Measurements from ENCODE around the gene PRRX1. TPM values are rescaled to one million over a fixed set of nuclear protein-coding genes. Genes with fewer than 3 reads are reported as not detected.

The PRRX1 gene
- total RNA-seq, 1 donor from 2014 or later, result 25.9 TPM

DNA sequence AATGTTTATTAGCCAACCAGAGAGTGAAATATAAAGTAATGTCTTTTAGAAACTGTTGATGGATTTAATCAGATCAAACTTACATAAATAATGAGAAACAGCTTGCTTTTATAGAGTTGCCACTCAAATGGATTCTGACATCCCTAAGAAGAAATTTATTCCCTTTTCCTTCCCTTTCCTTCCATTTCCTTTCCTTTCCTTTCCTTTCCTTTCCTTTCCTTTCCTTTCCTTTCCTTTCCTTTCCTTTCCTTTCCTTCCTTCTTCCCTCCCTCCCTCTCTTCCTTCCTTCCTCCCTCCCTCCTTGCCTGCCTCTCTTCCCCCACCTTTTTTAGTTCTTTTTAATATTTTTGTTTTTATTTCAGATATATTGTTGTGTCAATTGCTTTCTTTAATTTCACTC is 27.3 kb downstream of the PRRX1 start:
- H3K9me3 ChIP-seq, result no peaks in the 10 kb centered on the region
- peaks cover 3% of the 10 kb centered on the region for H3K4me1 ChIP-seq
- no peaks in the 10 kb centered on the region for H3K27me3 ChIP-seq
- no peaks in the 10 kb centered on the region for H3K36me3 ChIP-seq
- H3K4me3 ChIP-seq, result no peak overlapping the region
- no peak for ATAC-seq
- intact Hi-C loops (cut with DNase I), result no loop called here
- TF ChIP-seq, protein P1, sequence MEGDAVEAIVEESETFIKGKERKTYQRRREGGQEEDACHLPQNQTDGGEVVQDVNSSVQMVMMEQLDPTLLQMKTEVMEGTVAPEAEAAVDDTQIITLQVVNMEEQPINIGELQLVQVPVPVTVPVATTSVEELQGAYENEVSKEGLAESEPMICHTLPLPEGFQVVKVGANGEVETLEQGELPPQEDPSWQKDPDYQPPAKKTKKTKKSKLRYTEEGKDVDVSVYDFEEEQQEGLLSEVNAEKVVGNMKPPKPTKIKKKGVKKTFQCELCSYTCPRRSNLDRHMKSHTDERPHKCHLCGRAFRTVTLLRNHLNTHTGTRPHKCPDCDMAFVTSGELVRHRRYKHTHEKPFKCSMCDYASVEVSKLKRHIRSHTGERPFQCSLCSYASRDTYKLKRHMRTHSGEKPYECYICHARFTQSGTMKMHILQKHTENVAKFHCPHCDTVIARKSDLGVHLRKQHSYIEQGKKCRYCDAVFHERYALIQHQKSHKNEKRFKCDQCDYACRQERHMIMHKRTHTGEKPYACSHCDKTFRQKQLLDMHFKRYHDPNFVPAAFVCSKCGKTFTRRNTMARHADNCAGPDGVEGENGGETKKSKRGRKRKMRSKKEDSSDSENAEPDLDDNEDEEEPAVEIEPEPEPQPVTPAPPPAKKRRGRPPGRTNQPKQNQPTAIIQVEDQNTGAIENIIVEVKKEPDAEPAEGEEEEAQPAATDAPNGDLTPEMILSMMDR (IDR thresholded peaks at IDR 0.05), result no peak
- DNase-seq, result no peak
- H3K27ac ChIP-seq, result no peak overlapping the region

DNA sequence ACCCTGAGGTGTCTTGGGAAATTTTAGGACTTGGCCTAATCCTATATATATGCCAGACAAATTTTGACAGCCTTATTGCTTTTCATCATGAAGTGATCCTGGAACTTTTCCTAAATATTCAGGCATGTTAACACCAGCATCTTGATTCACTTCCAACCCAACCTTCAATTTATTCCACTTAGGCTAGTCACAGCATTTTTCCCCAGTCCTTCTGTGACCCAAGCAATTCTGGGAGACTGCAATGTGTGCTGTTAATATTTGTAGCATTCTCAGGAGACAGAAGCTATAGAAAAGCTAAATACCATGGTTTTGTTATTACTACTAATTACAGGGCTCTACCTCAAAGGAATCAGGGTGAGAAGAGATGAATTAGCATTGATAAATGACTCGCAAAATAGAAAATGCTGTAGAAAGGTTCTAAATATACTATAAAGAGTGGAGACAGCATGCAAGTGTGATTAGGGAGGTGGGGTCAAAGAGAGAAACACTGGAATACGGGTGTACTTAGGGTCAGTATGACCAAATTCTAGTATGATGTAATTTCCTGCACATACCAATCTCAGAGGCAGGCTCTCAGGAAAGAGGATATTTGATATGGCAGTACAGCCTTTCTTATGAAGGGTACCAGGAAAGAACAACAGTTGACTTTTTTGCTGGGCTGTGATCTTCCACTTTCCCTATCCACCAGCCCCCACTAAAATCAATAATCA is 29.1 kb downstream of the PRRX1 start:
- no peaks in the 10 kb centered on the region for H3K9me3 ChIP-seq
- DNase-seq (no peak), ATAC-seq (peak; percentile 45)
- intact Hi-C loops (cut with DNase I), result no loop called here
- no peak overlapping the region for H3K27ac ChIP-seq
- no peak overlapping the region for H3K4me3 ChIP-seq
- TF ChIP-seq, protein P1 (IDR thresholded peaks at IDR 0.05), result no peak
- H3K36me3 ChIP-seq, result no peaks in the 10 kb centered on the region
- H3K4me1 ChIP-seq, result peaks cover 3% of the 10 kb centered on the region
- no peaks in the 10 kb centered on the region for H3K27me3 ChIP-seq

DNA sequence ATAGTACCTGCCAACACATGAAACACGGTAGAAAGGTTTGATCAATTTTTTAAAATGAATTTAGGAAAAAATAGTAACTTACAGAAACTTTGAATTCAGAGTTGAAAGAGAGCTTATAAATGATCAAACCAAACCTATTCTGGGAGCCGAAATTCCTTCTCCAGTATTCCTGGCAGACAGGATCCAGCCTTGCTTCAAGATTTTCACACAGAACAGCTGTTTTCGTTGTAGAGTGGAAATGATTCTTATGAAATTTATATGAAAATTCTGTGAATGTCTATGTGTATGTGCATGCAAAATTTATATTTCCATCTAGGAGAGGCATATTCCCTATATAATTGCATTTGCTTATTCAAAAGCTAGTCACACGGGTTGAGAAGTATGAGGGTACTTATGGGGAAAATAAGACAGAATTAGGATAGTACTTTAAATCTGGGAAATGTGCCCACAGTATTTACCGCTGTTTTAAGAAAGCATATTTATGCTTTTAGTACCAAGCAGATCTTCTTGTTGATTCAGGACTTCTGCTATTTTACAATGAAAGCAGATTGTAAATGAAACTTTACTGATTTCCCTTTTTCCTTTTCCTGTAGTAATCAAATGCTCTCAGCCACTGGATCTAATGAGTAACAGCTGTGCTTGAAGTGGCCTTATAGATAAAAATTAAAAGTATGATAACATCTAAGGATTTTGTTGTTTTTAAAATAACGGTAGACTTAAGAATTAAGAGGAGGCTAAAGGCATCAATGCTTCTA is 30.4 kb downstream of the PRRX1 start:
- no peak for DNase-seq
- Histone ChIP-seq H3K27me3 (no peaks in the 10 kb centered on the region), H3K4me1 (peaks cover 3% of the 10 kb centered on the region), H3K27ac (no peak overlapping the region), H3K36me3 (no peaks in the 10 kb centered on the region), H3K4me3 (no peak overlapping the region), H3K9me3 (no peaks in the 10 kb centered on the region)
- TF ChIP-seq, protein P1 (IDR thresholded peaks at IDR 0.05), result no peak
- intact Hi-C loops (cut with DNase I), result no loop called here
- no peak for ATAC-seq

DNA sequence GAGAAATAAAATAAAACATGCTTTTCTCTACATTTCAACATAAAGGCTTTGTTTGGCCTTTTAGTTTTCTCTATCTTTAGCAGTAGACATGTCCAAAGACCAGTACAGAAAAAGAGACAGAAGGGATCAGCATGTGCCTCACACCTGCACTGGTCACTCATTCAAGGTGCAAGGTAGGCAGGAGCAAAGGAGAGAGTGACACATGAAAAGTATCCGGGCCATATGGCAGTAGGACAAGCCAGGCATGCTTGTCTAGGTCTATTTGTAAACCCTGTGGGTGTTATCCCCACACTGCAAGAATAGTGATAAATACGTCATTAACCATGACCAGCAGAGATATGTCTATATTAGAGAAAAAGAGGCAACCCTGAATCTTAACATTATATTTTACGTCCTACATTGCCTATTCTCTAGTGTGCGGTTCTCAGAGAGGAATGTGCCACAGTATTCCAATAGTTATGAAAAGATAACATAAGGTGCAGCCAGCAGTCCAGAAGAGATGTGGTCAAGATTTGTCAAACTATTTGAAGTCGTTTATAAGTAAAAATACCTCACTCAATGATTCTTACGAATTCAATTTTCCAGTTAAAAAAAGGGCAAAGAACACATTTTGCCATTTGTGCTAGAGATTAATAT is 32.1 kb downstream of the PRRX1 start:
- TF ChIP-seq, protein P1 (IDR thresholded peaks at IDR 0.05), result no peak
- intact Hi-C loops (cut with DNase I), result no loop called here
- DNase-seq (no peak), ATAC-seq (no peak)
- H3K27ac ChIP-seq, result no peak overlapping the region
- H3K27me3 ChIP-seq, result no peaks in the 10 kb centered on the region
- peaks cover 3% of the 10 kb centered on the region for H3K4me1 ChIP-seq
- H3K36me3 ChIP-seq, result no peaks in the 10 kb centered on the region
- H3K9me3 ChIP-seq, result no peaks in the 10 kb centered on the region
- no peak overlapping the region for H3K4me3 ChIP-seq

DNA sequence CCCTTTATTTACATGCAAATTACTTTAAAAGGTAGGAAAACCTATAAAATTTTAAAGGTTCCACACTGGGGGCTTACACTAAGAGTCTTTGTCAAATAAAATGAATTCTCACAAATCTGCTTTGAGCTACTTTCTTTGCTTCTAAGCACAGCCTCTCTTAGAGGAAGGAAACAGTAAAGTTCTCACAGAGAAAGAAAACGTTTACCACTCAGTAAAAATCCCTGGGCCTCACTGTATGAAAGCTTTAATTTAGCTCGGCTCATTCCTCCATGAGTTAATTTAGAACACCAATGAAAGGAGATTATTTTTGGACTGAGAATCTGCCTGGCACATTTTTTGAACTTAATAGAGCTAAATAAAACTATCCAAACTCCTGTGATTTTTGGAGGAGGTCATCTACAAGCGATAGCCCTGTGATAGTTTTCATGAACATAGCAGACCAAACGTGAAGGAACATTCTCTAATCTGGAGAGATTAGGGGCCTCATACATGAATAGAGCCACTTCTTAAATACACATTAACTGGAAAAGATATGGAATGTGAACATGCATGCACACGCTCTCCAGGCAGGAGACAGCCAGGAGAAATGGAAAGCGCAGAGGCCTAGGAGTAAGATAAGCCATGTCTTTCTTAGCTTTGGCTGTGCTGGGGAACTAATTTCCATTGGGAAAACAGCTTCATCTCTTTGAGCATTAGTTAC is 32.8 kb downstream of the PRRX1 start:
- Histone ChIP-seq H3K4me3 (no peak overlapping the region), H3K27ac (no peak overlapping the region), H3K4me1 (peaks cover 3% of the 10 kb centered on the region), H3K27me3 (no peaks in the 10 kb centered on the region), H3K9me3 (no peaks in the 10 kb centered on the region), H3K36me3 (no peaks in the 10 kb centered on the region)
- intact Hi-C loops (cut with DNase I), result no loop called here
- DNase-seq (no peak), ATAC-seq (no peak)
- TF ChIP-seq, protein P1 (IDR thresholded peaks at IDR 0.05), result no peak
